GM12892 (cell line): ENCODE measurements around the gene AIP.

Source experiments
- POLR2A ChIP-seq: IDR thresholded peaks from 2 replicates; pipeline ENCODE4 v1.6.1; 2011; ENCODE audit warnings: low read depth, low read length, control low read depth
- POLR2AphosphoS5 ChIP-seq: IDR thresholded peaks from 2 replicates; pipeline ENCODE4 v1.6.1; 2011; ENCODE audit warnings: low read depth, low read length, control low read depth
- TAF1 ChIP-seq: IDR thresholded peaks from 2 replicates; pipeline ENCODE4 v1.6.1; 2011; ENCODE audit warnings: low read depth, mild to moderate bottlenecking, control low read depth, low read length, borderline replicate concordance

- TF ChIP-seq POLR2A = no peak
- no peak for TF ChIP-seq TAF1
- no peak for TF ChIP-seq POLR2AphosphoS5
Observed at GRCh38 chr11:67466962-67467771, 15.7 kb upstream of the AIP start.
